Astrocyte of the cerebellum (primary cell): ENCODE data around the gene CORO2A.

ENCODE experiments used
- DNase-seq: peaks from one replicate; pipeline ENCODE4 v3.0.0-alpha.2; 2011; ENCODE audit warnings: low read depth
- H3K4me3 ChIP-seq: 2 replicates; pipeline ENCODE4 v1.5.1; 2011; ENCODE audit warnings: mild to moderate bottlenecking, low read depth, low read length, moderate library complexity
- CTCF ChIP-seq: IDR thresholded peaks from 2 replicates; pipeline ENCODE4 v1.5.1; 2012; ENCODE audit warnings: low read length, low read depth, moderate library complexity, mild to moderate bottlenecking; ENCODE audit errors: missing control alignments
- in situ Hi-C: cut with HindIII; loops from 2 replicates; pipeline ENCODE4 v1.10.0; 2017; ENCODE audit warnings: low sequenced_read_pairs

Gene CORO2A

GRCh38 chr9:98105006-98105405 is 87.4 kb downstream of the CORO2A start:
- in situ Hi-C loops = no loop called here
- TF ChIP-seq CTCF = no peak

DNA sequence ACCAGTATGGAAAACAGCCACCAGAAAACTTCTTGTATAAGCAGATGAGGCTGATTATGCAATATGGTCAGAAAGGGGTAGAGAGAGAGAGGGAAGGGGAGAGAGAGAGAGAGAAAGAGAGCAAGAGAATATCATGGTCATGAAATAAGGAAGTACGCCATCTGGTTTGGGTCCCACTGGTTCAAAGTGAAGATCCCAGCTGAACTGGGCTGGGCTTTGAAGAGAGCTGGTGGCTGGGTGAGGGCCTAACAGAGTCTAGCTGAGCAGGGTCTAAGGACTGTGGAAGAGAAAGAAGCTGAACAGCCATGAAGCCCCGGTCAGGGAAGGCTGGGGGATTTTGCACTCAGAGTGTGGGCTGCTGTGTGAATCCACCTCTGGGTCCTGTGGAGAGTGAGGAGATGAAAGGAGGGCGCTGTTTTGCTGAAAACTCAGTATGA is 88.0 kb downstream of the CORO2A start:
- in situ Hi-C loops = no loop called here
- no peak for TF ChIP-seq CTCF
- no peak for DNase-seq
- no peak overlapping the region for H3K4me3 ChIP-seq

More at GRCh38 chr9:98105006-98105405, 87.4 kb downstream of the CORO2A start:
- no peak overlapping the region for H3K4me3 ChIP-seq
- DNase-seq = no peak

DNA sequence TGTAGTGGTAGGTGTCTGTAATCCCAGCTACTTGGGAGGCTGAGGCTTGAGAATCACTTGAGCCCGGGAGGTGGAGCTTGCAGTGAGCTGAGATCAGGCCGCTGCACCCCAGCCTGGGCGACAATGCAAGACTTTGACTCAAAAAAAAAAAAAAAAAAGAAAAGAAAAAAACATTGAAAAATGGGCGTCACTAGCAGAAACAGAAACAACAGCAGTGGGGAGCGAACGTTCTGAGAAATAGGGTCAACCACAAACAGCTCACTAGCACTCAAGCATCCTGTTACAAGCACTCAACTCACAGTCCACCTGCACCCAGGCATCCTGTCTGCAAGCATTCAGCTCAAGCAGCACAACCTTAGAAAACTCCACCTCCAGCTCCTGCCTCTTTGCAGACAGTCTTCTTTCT is 90.6 kb downstream of the CORO2A start:
- H3K4me3 ChIP-seq = no peak overlapping the region
- no peak for DNase-seq
- no peak for TF ChIP-seq CTCF
- in situ Hi-C loops = no loop called here

DNA sequence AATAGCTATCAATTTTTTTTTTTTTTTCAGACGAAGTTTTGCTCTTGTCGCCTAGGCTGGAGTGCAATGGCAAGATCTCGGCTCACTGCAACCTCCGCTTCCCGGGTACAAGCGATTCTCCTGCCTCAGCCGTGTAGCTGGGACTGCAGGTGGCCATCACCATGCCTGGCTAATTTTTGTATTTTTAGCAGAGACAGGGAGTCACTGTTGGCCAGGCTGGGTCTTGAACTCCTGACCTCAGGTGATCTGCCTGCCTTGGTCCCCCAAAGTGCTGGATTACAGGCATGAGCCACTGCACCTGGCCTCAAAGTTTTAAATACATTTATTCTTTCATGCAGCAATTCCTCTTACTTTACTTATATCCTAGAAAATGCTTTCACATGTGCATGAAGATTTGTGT is 91.0 kb downstream of the CORO2A start:
- TF ChIP-seq CTCF = no peak
- no peak for DNase-seq
- in situ Hi-C loops = no loop called here
- no peak overlapping the region for H3K4me3 ChIP-seq

DNA sequence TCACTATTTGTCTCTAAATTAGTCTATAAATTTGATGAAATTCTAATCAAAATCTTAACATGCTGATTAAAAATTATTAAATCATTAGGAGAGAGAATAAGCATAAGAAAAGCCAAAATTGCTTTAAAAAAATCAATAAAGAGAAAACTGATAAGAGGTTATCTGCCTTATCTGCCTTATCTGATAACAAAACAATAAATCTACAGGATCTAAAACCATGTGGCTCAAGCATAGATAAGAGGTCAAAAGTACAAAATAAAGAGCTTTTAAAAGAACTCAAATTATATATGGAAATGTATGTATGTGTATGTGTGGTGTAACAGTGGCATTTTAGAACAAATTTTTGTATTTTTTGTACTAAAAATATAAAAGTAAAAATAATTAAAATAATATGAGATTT is 92.0 kb downstream of the CORO2A start:
- H3K4me3 ChIP-seq = no peak overlapping the region
- in situ Hi-C loops = no loop called here
- no peak for TF ChIP-seq CTCF
- DNase-seq = no peak

- in situ Hi-C loops = no loop called here
- TF ChIP-seq CTCF = no peak
- DNase-seq = no peak
- no peak overlapping the region for H3K4me3 ChIP-seq
Measured at GRCh38 chr9:98099898-98100297, 92.5 kb downstream of the CORO2A start.

GRCh38 chr9:98099346-98099745 is 93.1 kb downstream of the CORO2A start:
- in situ Hi-C loops = no loop called here
- TF ChIP-seq CTCF = no peak
- no peak overlapping the region for H3K4me3 ChIP-seq
- DNase-seq = no peak
